GM18520 (cell line): Measurements from ENCODE around the gene IQCK.

ENCODE experiments used
- ATAC-seq: cut with Tn5 transposase; IDR thresholded peaks from one replicate; pipeline ENCODE4 v1.9.1; 2021; ENCODE audit not compliant: unreplicated experiment

Gene IQCK

GRCh38 chr16:19879241-19879792, 161.2 kb downstream of the IQCK start:
- ATAC-seq: no peak

- no peak for ATAC-seq
Measured at GRCh38 chr16:19881028-19881427, 163.0 kb downstream of the IQCK start.

DNA sequence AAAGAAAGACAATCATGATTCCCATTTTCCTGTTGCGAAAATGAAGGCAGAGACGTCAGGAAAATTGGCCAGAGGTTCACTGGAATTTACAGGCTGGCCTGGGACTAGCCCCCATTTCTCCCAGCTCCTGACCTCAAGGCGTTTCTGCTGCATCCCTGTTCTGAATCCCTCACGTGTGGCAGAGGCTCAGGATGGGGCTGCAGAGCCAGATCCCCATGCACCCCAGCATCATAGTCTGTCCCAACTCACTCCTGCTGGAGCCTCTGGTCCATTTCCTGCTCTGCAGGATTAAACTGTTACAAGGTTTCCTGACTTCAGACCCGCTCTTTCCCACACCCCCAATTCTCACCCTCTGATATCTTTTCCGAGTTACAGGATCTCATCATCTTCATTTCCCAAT, 163.7 kb downstream of the IQCK start:
- no peak for ATAC-seq

DNA sequence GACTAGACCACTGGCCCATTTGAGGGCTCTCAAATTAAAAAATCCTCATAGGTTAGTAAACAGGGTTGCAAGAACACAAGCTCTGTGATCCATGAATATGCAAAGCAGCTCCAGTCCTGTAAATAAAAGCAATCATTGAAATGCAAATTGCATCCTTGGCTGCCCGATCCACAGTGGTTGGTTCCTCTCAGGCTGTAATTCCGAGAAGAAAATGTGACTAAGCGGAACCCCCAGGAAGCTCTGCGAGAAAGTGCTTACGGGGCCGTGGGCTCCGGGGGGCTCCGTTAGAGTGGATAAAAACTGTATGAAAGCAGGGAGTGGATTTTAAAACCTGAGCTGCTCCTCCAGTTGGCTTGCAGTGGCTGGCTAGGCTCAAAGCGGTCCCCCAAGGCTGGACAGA, 164.1 kb downstream of the IQCK start:
- no peak for ATAC-seq

GRCh38 chr16:19882646-19883045, 164.6 kb downstream of the IQCK start:
- no peak for ATAC-seq

GRCh38 chr16:19883296-19883965, 165.4 kb downstream of the IQCK start:
- no peak for ATAC-seq

DNA sequence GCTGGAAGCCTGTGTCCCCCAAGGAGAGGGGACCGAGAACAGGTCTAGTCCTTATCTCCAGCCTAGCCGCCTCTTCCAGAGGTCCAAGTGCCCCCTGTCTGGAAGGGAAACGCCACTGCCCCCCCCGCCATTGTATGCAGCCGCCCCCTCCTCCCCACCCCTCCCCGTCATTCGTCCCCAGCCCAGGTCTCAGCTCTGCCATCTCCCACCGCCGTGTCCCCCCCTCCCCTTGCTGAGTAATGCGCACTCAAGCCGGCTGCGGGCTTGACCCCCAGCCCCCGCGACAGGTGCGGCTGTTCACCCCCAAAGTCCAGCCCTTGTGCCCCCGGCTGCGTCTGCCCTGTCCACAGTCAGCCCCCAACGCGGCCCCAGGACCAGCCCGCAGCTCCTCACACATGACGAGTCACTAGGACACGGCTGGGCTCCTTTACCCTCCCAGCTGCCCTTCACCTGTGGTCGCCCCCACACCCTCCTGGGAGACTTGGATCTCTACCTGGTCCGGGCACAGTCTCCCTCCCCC, 166.0 kb downstream of the IQCK start:
- no peak for ATAC-seq

- ATAC-seq: no peak
Measured at GRCh38 chr16:19884611-19885450, 166.8 kb downstream of the IQCK start, which contains the start of gene GPRC5B. Gene GPRC5B, minus strand, starts transcription at chr16:19884848. Its CDS starts 12,003 bp downstream, at chr16:19872845.

DNA sequence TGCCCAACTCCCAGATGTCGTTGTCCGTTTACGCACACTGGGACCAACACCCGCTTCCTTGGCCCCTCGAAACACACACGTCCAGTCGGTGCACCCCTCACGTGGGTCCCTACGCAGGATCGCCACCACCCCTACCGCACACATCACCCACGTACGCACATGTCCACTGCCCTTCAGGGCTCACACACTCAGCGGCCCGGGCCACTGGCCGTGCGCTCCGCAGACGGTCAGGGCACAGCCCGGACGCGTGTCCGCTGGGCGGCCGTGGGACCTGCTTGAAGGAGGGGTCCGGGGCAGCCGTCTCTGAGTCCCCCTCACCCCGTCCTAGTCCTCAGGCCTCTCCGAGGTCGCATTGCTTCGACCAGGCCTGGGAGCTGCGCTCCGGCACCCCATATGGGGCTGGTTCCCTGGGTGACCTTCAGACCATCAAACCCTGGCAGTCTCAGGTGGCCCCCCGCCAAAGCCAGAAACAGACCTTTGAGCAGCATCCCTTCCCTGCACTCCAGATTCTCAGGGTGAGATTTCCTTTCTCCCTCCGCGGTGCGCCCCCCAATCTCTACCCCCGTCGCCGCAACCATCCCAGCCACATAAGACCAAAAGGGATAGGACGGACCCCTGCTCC, 167.5 kb downstream of the IQCK start:
- ATAC-seq: no peak

- ATAC-seq: no peak
Measured at GRCh38 chr16:19886073-19886941, 168.2 kb downstream of the IQCK start.

DNA sequence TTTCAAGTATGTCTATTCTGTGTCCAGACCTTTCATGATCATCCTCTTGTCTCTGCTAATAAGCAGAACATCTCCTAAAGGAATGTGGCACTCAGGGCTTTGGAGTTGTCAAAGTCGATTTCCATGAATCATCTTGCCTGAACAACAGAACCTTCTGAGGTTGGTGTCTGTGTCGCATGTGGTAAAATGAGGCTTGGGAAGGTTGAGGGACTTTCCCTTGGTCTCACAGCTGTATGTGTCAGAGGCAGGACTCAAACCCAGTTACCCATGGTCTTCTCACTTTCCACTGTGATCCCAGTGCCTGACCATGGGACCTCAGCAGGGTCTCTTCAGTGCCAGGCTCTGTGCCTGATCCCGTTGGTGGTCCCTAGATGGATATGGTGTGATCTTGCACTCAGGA, 170.8 kb downstream of the IQCK start:
- ATAC-seq: no peak

GRCh38 chr16:19890901-19891300, 172.8 kb downstream of the IQCK start:
- ATAC-seq: no peak

DNA sequence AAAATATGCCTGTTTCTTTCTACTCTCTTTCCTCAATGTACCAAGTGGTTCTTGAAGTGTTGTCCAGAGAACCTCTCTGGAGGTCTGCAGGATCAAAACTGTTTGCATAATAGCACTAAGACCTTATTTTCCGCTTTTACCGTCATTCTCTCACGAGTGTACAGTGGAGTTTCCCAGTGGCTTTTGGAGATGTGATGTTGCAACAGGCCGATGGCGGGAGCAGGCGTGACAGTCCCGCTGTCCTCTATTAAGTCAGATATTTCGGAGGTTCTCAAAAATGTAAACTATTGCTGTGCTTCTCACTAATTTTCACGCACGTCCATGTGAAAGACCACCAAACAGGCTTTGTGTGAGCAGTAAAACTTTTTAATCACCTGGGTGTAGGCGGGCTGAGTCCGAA, 174.8 kb downstream of the IQCK start:
- ATAC-seq: no peak

DNA sequence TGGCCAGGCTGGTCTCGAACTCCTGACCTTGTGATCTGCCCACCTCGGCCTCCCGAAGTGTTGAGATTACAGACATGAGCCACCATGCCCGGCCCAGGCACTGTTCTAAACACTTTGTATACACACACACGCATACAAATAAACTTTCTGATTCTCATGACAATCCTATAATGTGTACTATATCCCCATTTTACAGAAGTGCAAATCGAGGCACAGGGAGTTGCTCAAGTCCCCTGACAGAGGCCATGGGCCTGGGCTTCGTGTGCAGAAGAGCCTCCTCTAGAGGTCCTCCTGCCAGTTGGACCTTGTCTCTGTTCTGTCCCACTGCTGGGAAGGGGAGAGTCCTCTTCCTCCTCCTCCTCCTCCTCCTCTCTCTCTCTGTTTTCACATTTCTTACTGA, 176.5 kb downstream of the IQCK start:
- no peak for ATAC-seq

GRCh38 chr16:19896951-19897350, 178.9 kb downstream of the IQCK start:
- ATAC-seq: no peak

- ATAC-seq: no peak
Measured at GRCh38 chr16:19898166-19898565, 180.1 kb downstream of the IQCK start.

DNA sequence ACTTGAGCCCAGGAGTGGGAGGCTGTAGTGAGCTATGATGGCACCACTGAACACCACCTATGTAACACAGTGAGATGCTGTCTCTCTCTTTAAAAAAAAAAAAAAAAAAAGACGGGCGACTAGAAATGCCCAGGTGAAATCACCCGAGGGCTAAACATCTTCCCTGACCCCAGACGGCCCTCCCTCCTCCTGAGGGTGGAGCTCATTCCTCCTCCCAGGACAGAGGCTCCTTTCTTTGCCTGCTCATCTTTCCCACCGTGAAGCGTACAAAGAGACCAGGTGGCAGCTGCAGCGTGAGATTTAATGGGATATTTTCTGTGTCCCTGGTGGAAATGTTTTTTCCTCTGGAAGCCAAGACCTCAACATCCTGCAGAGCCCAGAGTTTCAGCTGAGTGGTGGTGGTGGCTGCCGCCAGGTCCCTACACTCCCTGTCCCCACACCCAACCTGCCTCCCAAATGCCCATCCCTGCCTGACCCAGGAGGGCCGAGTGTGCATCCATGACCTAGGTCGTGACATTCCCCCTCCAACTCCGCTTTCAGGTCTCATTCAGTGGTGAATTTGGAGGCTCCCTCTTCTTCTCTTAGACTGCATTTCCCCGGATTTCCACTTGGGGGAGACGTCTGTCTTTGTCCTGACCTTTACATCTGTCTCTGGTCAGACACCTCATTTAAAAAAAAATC, 181.0 kb downstream of the IQCK start:
- ATAC-seq: no peak

GRCh38 chr16:19899605-19899955, 181.5 kb downstream of the IQCK start:
- ATAC-seq: no peak

DNA sequence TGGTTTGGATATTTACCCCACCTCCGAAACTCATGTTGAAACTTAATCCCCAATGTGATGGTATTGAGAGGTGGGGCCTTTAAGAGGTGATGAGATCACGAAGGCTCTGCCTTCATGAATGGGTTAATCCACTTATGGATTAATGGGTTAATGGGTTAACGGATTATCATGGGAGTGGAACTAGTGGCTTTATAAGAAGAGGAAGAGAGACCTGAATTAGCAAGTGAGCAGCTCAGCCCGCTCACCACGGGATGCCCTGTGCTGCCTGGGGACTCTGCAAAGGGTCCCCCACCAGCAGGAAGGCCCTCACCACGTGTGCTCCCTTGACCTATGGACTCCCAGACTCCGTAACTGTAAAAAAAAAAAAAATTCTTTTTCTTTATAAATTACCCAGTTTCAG, 183.1 kb downstream of the IQCK start:
- no peak for ATAC-seq
